ENCODE measurements around the gene SSR3. TPM values are rescaled to one million over a fixed set of nuclear protein-coding genes. Genes with fewer than 3 reads are reported as not detected.

SSR3 gene
- total and polyA plus RNA-seq, 2 of the 13 experiments (the other 11 are each of a cell fraction or from before 2014, with no cell fraction given) = 229 to 325 TPM

DNA sequence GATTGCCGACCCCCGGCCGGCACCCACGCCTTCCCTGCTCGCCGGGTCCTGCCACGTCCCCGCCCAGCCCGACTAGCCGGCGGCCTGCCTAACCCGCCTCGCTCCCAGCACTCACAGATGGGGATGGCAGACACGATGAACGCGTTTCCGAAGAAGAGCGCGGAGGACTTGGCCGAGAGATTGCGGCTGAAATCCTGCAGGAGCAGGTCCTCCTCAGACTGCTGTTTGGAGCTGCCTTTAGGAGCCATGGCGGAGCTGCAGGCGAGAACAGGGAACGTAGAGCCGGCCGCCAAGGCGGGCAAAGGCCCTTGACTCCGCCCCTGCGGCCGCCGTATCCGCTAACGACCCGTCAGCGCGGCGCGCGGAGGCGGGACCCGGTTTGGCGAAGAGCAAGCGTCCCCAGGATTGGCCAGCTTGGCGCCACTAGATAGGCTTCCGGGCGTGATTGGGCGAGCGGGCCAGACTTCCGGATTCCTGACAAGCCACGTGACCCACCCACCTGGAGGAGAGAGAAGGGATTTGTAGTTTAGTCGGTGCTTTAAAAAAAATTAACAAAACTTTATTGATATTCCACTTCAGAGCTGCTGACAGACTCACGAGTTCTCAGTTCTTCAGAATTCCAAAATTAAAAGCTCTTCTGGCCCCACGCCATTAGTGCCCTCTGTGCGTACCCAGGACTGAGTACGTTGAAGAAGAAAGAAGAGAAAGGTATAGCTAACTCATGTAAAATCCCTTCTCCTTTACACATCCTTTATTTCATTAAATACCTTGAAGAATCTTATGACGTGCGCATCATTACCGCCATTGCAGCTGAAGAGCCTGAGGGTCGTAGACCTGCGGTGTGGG is at the start of gene SSR3 (continued):
- no peak; the same call in 1 of the 2 replicates for TF ChIP-seq ZBTB21 (CRISPR knock-in tag; IDR thresholded peaks at IDR 0.05)
- no peak; the same call in 1 of the 2 replicates for TF ChIP-seq ZNF547 (CRISPR knock-in tag; IDR thresholded peaks at IDR 0.05)
- no peak for TF ChIP-seq ZSCAN9 (CRISPR knock-in tag; IDR thresholded peaks at IDR 0.05; ENCODE audit: borderline replicate concordance)
- peak; percentile 80; the same call in 1 of the 2 replicates for TF ChIP-seq TSC22D2 (CRISPR knock-in tag; IDR thresholded peaks at IDR 0.05; ENCODE audit: borderline replicate concordance)
- TF ChIP-seq ARHGAP35 (CRISPR knock-in tag; IDR thresholded peaks at IDR 0.05; ENCODE audit: borderline replicate concordance) = no peak
- no peak for TF ChIP-seq NR3C1 (CRISPR knock-in tag; IDR thresholded peaks at IDR 0.05)
- TF ChIP-seq ZNF674 (CRISPR knock-in tag; IDR thresholded peaks at IDR 0.05; ENCODE audit: low read depth) = no peak
- no peak for TF ChIP-seq ZNF660 (CRISPR knock-in tag; IDR thresholded peaks at IDR 0.05; ENCODE audit: borderline replicate concordance, low read depth)
- no peak for TF ChIP-seq HMG20A (CRISPR knock-in tag; IDR thresholded peaks at IDR 0.05; ENCODE audit: borderline replicate concordance)
- TF ChIP-seq ZFP37 (CRISPR knock-in tag; IDR thresholded peaks at IDR 0.05; ENCODE audit: borderline replicate concordance) = peak; percentile 91; the same call in 1 of the 2 replicates
- TF ChIP-seq MYNN (CRISPR knock-in tag; IDR thresholded peaks at IDR 0.05; ENCODE audit: low read depth) = no peak
- peak; percentile 54; the same call in 1 of the 2 replicates for TF ChIP-seq PHF21A (CRISPR knock-in tag; IDR thresholded peaks at IDR 0.05)
- TF ChIP-seq ZBTB7B (CRISPR knock-in tag; IDR thresholded peaks at IDR 0.05) = no peak
- TF ChIP-seq MEF2D (CRISPR knock-in tag; IDR thresholded peaks at IDR 0.05) = peak; percentile 68; the same call in 1 of the 2 replicates
- no peak for TF ChIP-seq TOPORS (CRISPR knock-in tag; IDR thresholded peaks at IDR 0.05)
- TF ChIP-seq ZNF678 (CRISPR knock-in tag; IDR thresholded peaks at IDR 0.05) = no peak
- TF ChIP-seq CHD4 (IDR thresholded peaks at IDR 0.05; ENCODE audit: borderline replicate concordance, low read length) = no peak
- TF ChIP-seq FLYWCH1 (CRISPR knock-in tag; IDR thresholded peaks at IDR 0.05) = no peak
- TF ChIP-seq ZFP36 (IDR thresholded peaks at IDR 0.05; ENCODE audit: borderline replicate concordance, low read depth, low read length, partially characterized antibody) = no peak
- no peak for TF ChIP-seq HHEX (CRISPR knock-in tag; IDR thresholded peaks at IDR 0.05)
- TF ChIP-seq XRCC5 (optimal IDR thresholded peaks at IDR 0.05; ENCODE audit: low read length) = no peak
- TF ChIP-seq NFE2L2 (IDR thresholded peaks at IDR 0.05; ENCODE audit: low read length) = no peak
- TF ChIP-seq CHCHD3 (CRISPR knock-in tag; IDR thresholded peaks at IDR 0.05) = no peak
- no peak for TF ChIP-seq ZNF740 (CRISPR knock-in tag; IDR thresholded peaks at IDR 0.05)
- TF ChIP-seq RARG (CRISPR knock-in tag; IDR thresholded peaks at IDR 0.05; ENCODE audit: low read depth) = no peak
- TF ChIP-seq ATAD3A (CRISPR knock-in tag; IDR thresholded peaks at IDR 0.05) = peak; percentile 71; the same call in 1 of the 2 replicates
- TF ChIP-seq, protein P1, sequence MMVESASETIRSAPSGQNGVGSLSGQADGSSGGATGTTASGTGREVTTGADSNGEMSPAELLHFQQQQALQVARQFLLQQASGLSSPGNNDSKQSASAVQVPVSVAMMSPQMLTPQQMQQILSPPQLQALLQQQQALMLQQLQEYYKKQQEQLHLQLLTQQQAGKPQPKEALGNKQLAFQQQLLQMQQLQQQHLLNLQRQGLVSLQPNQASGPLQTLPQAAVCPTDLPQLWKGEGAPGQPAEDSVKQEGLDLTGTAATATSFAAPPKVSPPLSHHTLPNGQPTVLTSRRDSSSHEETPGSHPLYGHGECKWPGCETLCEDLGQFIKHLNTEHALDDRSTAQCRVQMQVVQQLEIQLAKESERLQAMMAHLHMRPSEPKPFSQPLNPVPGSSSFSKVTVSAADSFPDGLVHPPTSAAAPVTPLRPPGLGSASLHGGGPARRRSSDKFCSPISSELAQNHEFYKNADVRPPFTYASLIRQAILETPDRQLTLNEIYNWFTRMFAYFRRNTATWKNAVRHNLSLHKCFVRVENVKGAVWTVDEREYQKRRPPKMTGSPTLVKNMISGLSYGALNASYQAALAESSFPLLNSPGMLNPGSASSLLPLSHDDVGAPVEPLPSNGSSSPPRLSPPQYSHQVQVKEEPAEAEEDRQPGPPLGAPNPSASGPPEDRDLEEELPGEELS (CRISPR knock-in tag; IDR thresholded peaks at IDR 0.05) = no peak
- TF ChIP-seq PHB2 (IDR thresholded peaks at IDR 0.05; ENCODE audit: partially characterized antibody) = no peak
- 0 out of 2 replicates have a peak, but pooled peaks have one; percentile 45 for TF ChIP-seq THAP7 (CRISPR knock-in tag; IDR thresholded peaks at IDR 0.05)
